Erythroblast (primary cell): ENCODE measurements around the gene DDX3X.
"Not testable (repeated sequence)": the region's sequence is repeated elsewhere in the genome, so short reads cannot be mapped to it uniquely, and the experiment has no call there.

ENCODE experiments used
- DNase-seq, 2 experiments: peaks; one replicate each; lab custom pipeline; 2025; lab: John Stamatoyannopoulos, UW
- GATA1 ChIP-seq: IDR thresholded peaks from 2 replicates; pipeline ENCODE4 v1.6.1; 2011; ENCODE audit warnings: low read depth, mild to moderate bottlenecking, control low read depth, low read length, moderate library complexity
- POLR2A ChIP-seq: IDR thresholded peaks from 2 replicates; pipeline ENCODE4 v1.6.1; 2011; ENCODE audit warnings: mild to moderate bottlenecking, low read length

DDX3X gene

GRCh38 chrX:41314204-41314603, 19.8 kb upstream of the DDX3X start:
- TF ChIP-seq POLR2A (no peak), GATA1 (no peak)
- no peak for DNase-seq

GRCh38 chrX:41314881-41315280, 19.1 kb upstream of the DDX3X start:
- DNase-seq = no peak
- TF ChIP-seq GATA1 = no peak
- no peak for TF ChIP-seq POLR2A

DNA sequence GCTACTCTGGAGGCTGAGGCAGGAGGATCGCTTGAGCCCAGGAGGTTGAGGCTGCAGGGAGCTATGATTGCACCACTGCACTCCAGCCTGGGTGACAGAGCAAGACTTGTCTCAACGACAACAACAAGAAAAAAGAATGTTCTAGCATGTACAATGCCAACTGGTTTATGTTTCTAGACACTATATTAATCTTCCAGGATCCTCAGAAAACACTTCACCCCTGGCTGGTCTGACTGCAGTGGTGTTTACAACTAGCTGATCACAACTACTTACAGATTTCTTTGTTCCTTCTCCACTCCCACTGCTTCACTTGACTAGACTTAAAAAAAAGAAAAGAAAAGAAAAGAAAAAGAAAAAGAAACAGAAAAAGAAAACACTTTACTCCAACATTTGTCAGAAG, 17.7 kb upstream of the DDX3X start:
- not testable (repeated sequence) for DNase-seq

DNA sequence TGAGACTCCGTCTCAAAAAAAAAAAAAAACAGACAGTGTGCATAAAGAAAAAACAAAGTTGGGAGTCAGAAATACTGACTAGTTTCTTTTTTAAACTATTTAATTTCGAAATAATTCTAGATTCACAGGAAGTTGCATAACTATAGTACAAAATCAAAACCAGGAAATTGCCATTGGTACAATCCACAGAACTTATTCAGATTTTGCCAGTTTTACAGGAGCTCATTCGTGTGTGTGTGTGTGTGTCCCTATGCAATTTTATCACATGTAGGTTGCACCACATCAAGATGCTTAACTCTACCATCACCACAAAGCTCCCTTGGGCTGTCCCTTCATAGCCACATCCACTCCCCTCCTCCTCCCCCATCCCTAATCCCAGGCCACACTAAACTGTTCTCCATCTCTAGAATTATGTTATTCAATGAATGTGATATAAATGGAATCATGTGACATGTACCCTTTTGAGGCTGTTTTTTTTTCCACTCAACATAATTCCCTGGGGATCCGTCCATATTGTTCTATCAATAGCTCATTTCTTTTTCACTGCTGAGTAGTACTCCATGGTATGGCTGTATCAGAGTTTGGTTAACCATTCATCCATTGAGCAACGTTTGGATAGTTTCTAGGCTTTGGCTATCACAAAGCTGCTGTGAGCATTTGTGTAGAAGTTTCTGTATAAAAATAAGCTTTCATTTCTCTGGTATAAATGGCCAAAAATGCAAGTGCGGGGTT, 16.3 kb upstream of the DDX3X start:
- DNase-seq = no peak
- TF ChIP-seq POLR2A = no peak
- no peak for TF ChIP-seq GATA1

DNA sequence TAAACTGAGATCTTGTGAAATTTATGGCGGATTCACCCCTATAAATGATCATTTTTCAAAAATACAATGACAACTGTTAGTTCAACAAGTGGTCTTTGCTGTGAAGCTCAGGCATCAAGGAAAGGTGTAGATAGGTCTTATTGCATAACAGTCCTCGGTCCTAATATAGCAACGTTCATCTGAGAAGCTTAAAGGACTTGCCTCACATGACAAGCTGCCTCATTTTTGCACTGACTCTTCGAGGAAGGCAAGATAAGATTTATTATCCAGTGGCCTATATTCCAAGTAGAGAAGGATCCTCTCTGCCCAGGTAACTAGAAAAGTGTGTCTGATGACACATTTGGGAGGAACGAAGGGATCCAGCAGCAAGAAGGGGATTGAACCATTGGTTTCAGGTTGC, 13.6 kb upstream of the DDX3X start:
- DNase-seq = no peak
- TF ChIP-seq GATA1 (no peak), POLR2A (no peak)

DNA sequence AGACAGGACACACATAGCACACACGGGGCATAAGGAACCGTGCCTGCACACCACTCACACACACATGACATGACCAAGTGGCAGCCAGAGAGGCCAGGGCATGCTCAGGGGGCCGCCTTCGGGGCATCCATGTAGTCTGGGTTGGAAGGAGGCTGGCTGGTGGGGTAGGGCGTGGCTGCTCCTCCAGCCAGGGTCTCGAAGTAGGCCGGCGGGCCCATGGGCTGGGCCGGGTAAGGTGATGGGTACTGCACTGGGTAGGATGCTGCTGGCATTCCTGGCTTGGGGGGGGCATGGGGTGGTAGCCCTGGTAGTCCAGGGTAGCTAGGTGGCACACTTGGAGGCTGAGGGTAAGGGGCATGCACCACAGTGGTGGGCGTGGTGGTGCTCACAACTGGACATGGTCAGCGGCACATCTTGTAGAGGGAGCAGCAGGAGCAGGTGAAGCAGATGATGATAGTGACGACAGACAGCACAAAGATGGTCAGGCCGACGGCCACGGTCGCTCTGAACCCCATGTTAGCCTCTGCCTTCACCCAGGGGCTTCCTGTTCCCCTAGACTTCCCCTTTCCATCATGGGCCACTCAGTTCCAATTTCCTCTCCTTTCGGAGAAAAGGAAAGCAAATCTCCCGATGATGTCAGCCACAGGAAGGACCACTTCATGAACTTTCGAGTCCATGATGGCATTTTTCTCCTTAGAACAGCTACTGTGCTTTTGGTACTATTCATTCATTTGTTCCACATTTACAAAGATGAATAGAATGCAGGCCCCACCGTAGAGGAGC, 10.9 kb upstream of the DDX3X start:
- TF ChIP-seq POLR2A = no peak
- TF ChIP-seq GATA1 = no peak
- no peak for DNase-seq

DNA sequence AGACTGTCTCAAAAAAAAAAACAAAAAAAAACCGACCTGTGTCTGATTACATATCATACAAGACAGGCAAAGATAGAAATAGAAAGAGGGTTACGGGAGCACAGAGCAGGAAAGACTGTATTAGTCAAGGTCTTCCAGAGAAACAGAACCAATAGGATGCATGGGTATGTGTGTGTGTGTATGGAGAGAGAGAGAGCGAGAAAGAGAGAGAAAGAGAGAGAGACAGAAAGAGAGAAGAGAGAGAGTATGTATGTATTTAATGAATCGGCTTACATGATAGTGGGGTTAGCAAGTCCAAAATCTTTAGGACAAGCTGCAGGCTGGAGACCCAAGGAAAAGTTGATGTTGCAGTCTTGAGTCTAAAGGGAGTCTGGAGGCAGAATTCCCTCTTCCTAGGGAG, 7.5 kb upstream of the DDX3X start:
- no peak for DNase-seq
- TF ChIP-seq GATA1 = no peak
- TF ChIP-seq POLR2A = no peak

DNA sequence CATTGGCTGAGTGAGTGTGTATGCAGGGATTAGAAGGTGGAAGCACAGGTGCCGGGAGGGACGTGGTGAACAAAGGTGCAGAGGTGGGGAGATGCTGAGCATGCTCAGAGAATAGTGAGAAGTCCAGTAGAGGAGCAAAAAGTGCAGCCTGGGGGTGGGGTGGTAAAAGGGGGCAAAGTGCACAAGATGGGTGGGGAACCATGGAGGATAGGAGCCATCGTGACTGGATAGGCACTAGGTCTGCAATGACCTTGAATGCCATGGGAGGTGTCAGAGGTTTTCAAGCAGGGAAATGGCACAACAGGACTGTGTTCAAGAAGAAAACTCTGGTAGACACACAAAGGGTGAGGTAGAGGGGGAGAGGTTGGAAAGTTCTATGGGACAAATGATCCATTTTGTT, 6.6 kb upstream of the DDX3X start:
- no peak for TF ChIP-seq POLR2A
- no peak for DNase-seq

DNA sequence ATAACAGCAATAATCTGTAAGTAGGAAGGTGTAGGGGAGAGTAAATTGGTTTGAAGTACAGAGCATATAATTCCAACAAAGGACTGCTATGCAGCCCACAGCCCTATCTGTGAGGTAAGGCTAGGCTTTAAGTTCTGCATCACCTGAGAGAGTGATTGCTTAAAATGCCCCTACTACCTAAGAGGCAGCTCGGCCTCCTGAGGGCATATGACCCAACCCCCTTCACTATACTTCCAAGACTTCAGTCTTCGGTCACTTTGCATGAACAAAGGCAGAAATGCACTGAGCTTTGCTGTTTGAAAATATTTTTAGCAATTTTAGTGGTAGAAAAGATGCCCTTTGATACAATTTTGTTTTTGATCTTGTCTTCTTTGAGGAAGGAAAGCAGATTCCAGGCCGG, 4.9 kb upstream of the DDX3X start:
- no peak for DNase-seq
- no peak for TF ChIP-seq POLR2A
- TF ChIP-seq GATA1 = no peak

DNA sequence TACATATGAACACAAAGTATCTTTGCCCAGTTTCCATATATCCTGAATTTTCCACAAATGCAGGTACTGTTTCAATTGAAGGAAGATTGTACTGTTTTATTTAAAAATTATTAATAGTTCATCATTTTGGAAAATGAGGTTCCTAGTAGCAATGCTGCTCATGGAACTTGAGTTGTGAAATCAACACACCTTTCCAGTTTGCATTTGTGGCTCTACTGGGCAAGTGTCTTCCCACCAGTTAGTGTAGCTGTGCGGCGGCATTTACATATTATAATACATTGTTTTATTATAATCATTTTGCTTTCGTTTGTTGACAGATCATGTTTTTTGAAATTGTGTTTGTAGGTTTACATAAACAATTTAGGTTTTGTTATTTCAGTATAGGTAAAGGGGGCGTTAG, 2.0 kb upstream of the DDX3X start:
- peak; percentile 23 to 55 for DNase-seq
- no peak for TF ChIP-seq GATA1
- TF ChIP-seq POLR2A = no peak

DNA sequence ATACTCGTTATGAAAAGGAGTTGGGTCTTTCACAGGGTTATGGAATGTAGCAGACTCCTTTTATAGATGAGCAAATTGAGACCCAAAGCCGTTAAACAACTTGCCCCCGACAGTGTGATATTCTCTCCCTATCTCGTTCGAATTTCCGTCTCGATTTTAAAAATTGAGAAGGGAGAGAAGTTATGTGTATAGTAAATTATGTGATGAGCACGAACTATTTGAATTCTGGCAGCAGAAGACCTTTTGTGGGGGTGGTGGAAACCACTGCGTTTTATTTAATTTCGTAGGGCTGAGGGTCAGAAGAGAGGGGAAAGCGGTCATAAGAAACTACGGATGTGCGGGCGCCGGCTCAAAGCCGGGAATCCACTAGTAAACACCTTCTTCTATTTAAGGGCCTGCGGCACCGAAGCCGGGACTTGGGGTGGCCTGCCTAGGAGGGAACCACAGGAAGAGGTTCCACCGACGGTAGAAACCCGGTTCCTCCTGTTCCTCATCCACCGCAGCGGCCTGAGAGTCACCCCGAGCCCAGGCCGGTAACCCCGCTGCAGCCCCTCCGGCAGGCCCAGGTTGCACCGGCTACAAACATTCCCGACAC, 1.5 kb upstream of the DDX3X start:
- peak; percentile 63 to 72 for DNase-seq
- TF ChIP-seq GATA1 = no peak
- no peak for TF ChIP-seq POLR2A

DNA sequence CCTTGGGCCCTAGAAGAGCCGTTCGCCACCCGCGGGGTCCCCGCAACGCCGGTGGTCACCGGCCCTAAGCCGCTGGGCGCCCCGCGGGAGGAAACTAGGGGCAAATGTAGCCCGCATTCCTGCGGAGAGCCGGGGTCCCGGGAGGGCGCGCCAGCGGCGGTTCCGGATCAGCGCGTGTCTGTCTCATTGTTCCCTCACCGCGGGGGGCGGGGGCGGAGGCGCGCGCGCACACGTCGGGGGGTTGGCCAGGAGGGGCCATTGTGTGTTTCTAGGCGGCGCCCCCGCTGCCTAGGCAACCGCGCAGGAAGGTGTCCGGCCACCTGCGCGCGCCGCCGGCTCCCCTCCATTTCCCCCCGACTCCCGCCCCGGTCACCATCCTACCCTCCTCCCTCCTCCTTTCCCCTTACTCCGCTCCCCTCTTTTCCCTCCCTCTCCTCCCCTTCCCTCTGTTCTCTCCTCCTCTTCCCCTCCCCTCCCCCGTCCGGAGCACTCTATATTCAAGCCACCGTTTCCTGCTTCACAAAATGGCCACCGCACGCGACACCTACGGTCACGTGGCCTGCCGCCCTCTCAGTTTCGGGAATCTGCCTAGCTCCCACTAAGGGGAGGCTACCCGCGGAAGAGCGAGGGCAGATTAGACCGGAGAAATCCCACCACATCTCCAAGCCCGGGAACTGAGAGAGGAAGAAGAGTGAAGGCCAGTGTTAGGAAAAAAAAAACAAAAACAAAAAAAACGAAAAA, 789 bp upstream of the DDX3X start:
- peak; percentile 89 to 91 for DNase-seq
- TF ChIP-seq POLR2A (peak; percentile 45), GATA1 (no peak)

GRCh38 chrX:41334363-41335197, 618 bp downstream of the DDX3X start:
- TF ChIP-seq GATA1 (no peak), POLR2A (peak; percentile 87)
- DNase-seq = peak; percentile 87 to 92
